MM.1S (cell line): ENCODE measurements around the gene SLC22A15.

Source experiments
- DNase-seq: peaks from one replicate; pipeline ENCODE4 v3.0.0-alpha.2; 2015
- H2AFZ ChIP-seq: fragments of 300-600 bp; sonication (generic); 2 replicates; pipeline ENCODE4 v1.6.0; 2016; ENCODE audit warnings: antibody characterized with exemption, low read length
- H3F3A ChIP-seq: fragments of 300-600 bp; sonication (generic); 2 replicates; pipeline ENCODE4 v1.6.1; 2016; ENCODE audit warnings: mild to moderate bottlenecking, antibody characterized with exemption, low read length, moderate library complexity, mixed read lengths; ENCODE audit not compliant: insufficient read depth
- H3K27ac ChIP-seq: fragments of 300-600 bp; sonication (generic); 2 replicates; pipeline ENCODE4 v1.5.1; 2016; ENCODE audit warnings: mild to moderate bottlenecking, low read length
- H3K27me3 ChIP-seq: fragments of 300-600 bp; sonication (generic); replicated peaks from 2 replicates; pipeline ENCODE4 v1.6.0; 2016; ENCODE audit warnings: low read length; ENCODE audit not compliant: insufficient read depth
- H3K36me3 ChIP-seq: fragments of 300-600 bp; sonication (generic); replicated peaks from 2 replicates; pipeline ENCODE4 v1.6.1; 2016; ENCODE audit warnings: mild to moderate bottlenecking, low read length, mixed read lengths; ENCODE audit not compliant: insufficient read depth
- H3K4me1 ChIP-seq: fragments of 300-600 bp; sonication (generic); 2 replicates; pipeline ENCODE4 v1.6.1; 2016; ENCODE audit warnings: low read length, mixed read lengths
- H3K4me2 ChIP-seq: fragments of 300-600 bp; sonication (generic); 2 replicates; pipeline ENCODE4 v1.6.0; 2016; ENCODE audit warnings: low read depth, low read length
- H3K4me3 ChIP-seq: fragments of 300-600 bp; sonication (generic); 2 replicates; pipeline ENCODE4 v1.5.1; 2016; ENCODE audit warnings: low read length, mixed read lengths
- H3K79me2 ChIP-seq: fragments of 300-600 bp; sonication (generic); 2 replicates; pipeline ENCODE4 v1.6.1; 2016; ENCODE audit warnings: mixed run types, low read length, mixed read lengths
- H3K9ac ChIP-seq: fragments of 300-600 bp; sonication (generic); 2 replicates; pipeline ENCODE4 v1.6.1; 2016; ENCODE audit warnings: low read length, mixed read lengths
- H3K9me2 ChIP-seq: fragments of 300-600 bp; sonication (generic); replicated peaks from 2 replicates; pipeline ENCODE4 v1.6.1; 2016; ENCODE audit warnings: mild to moderate bottlenecking, low read length, mixed read lengths; ENCODE audit not compliant: insufficient read depth
- H3K9me3 ChIP-seq: fragments of 300-600 bp; sonication (generic); replicated peaks from 2 replicates; pipeline ENCODE4 v1.6.1; 2016; ENCODE audit warnings: mild to moderate bottlenecking, low read length, mixed read lengths; ENCODE audit not compliant: insufficient read depth
- H4K20me1 ChIP-seq: fragments of 300-600 bp; sonication (generic); 2 replicates; pipeline ENCODE4 v1.6.1; 2016; ENCODE audit warnings: mild to moderate bottlenecking, low read length, moderate library complexity, mixed read lengths; ENCODE audit not compliant: insufficient read depth
- CTCF ChIP-seq: fragments of 300-600 bp; sonication (generic); IDR thresholded peaks from 2 replicates; pipeline ENCODE4 v1.5.1; 2016; ENCODE audit warnings: antibody characterized with exemption, low read length, mixed read lengths
- EZH2 ChIP-seq: fragments of 300-600 bp; sonication (generic); optimal IDR thresholded peaks from 2 replicates; pipeline ENCODE3; 2017; ENCODE audit warnings: low read depth, mild to moderate bottlenecking, antibody characterized with exemption, low read length, mixed read lengths
- EZH2phosphoT487 ChIP-seq: fragments of 300-600 bp; sonication (generic); IDR thresholded peaks from 2 replicates; pipeline ENCODE4 v1.6.1; 2018; ENCODE audit warnings: antibody characterized with exemption, low read length

Gene SLC22A15

GRCh38 chr1:116067566-116067890, 91.2 kb downstream of the SLC22A15 start:
- Histone ChIP-seq H4K20me1 (no peaks in the 10 kb centered on the region), H3K9me2 (no peaks in the 10 kb centered on the region), H3K27me3 (no peaks in the 10 kb centered on the region), H3K79me2 (no peaks in the 10 kb centered on the region), H3K4me3 (no peak overlapping the region), H3K9ac (no peak overlapping the region), H2AFZ (no peak overlapping the region), H3K9me3 (no peaks in the 10 kb centered on the region), H3K4me2 (no peak overlapping the region), H3K27ac (no peak overlapping the region), H3K4me1 (no peaks in the 10 kb centered on the region), H3F3A (no peaks in the 10 kb centered on the region), H3K36me3 (no peaks in the 10 kb centered on the region)
- DNase-seq: no peak
- TF ChIP-seq CTCF (no peak), EZH2phosphoT487 (no peak)

DNA sequence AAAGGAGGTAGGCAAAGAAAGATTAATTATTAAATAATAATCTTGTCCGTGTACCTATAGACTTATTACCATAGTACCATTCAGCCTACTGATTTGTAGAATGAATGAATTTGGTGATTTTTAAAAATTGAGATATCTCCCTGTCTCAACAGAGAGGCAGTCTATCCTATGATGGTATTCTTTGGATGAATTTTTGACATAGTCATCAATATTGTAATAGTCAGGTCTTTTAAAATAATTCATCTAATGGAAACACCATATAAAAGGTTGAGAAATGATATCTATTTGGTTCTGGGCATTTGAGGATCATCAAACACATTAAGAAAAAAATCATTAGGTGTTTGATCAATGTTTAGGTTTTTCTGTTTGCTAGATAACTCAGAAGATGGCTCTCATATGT, 99.3 kb downstream of the SLC22A15 start:
- Histone ChIP-seq H3K4me1 (no peaks in the 10 kb centered on the region), H3K36me3 (no peaks in the 10 kb centered on the region), H3K27ac (no peak overlapping the region), H3K9ac (no peak overlapping the region), H3K9me3 (no peaks in the 10 kb centered on the region), H3K27me3 (no peaks in the 10 kb centered on the region), H3F3A (no peaks in the 10 kb centered on the region), H3K4me2 (no peak overlapping the region), H3K4me3 (no peak overlapping the region), H2AFZ (no peak overlapping the region), H3K79me2 (no peaks in the 10 kb centered on the region), H4K20me1 (no peaks in the 10 kb centered on the region), H3K9me2 (no peaks in the 10 kb centered on the region)
- DNase-seq: no peak
- TF ChIP-seq CTCF (no peak), EZH2phosphoT487 (no peak), EZH2 (no peak)

- Histone ChIP-seq H3K4me1 (no peaks in the 10 kb centered on the region), H3K9me2 (no peaks in the 10 kb centered on the region), H3K4me3 (no peak overlapping the region), H4K20me1 (no peaks in the 10 kb centered on the region), H3K27me3 (no peaks in the 10 kb centered on the region), H3K9me3 (no peaks in the 10 kb centered on the region), H3K4me2 (no peak overlapping the region), H3K36me3 (no peaks in the 10 kb centered on the region), H3K79me2 (no peaks in the 10 kb centered on the region), H2AFZ (no peak overlapping the region), H3K27ac (no peak overlapping the region), H3K9ac (no peak overlapping the region), H3F3A (no peaks in the 10 kb centered on the region)
- TF ChIP-seq EZH2phosphoT487 (no peak), EZH2 (no peak), CTCF (no peak)
- DNase-seq: no peak
Observed at GRCh38 chr1:116075990-116076389, 99.7 kb downstream of the SLC22A15 start.

- H3K4me2 ChIP-seq: no peak overlapping the region
- DNase-seq: no peak
Observed at GRCh38 chr1:116076831-116077230, 100.5 kb downstream of the SLC22A15 start.

More at GRCh38 chr1:116076831-116077230, 100.5 kb downstream of the SLC22A15 start:
- Histone ChIP-seq H2AFZ (no peak overlapping the region), H3K9ac (no peak overlapping the region), H3K27me3 (no peaks in the 10 kb centered on the region), H4K20me1 (no peaks in the 10 kb centered on the region), H3K79me2 (no peaks in the 10 kb centered on the region), H3K4me1 (no peaks in the 10 kb centered on the region), H3K9me2 (no peaks in the 10 kb centered on the region), H3K4me3 (no peak overlapping the region), H3F3A (no peaks in the 10 kb centered on the region), H3K27ac (no peak overlapping the region), H3K36me3 (no peaks in the 10 kb centered on the region), H3K9me3 (no peaks in the 10 kb centered on the region)
- TF ChIP-seq CTCF (no peak), EZH2phosphoT487 (no peak), EZH2 (no peak)
